Measurements from ENCODE around the gene ZNF750.

DNA sequence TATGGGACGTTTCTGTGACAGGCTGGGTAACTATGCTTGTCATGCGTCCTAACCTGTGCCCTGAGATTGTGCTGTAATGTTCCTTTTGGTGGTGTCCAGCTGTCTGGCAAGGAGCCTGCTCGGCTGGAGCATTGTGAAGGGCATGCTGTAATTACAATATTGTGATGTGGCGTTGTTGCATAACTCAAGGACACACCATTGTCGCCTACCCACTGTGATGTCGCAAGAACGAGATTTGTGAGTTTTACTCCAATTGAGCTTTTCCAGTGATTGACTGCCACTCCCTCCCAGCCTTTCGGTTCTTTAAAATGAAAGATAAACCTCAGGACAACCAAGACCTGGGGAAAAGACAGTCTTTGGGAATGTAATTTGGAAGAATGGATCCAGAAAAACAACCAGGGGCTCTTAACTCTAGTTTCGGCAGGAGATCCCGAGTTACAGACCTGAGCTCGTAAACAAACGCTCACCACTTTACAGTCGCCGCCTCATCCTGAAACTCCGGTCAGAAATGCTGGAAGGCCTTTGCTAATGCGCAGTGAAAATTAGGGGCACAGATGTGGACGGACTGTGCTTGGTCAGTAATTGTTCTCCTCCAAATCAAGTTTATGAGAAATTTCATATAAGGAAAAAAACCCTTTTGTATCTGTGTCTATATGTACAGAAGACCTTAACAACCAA lies 1.3 kb downstream of the ZNF750 start:
- TF ChIP-seq, protein P1, sequence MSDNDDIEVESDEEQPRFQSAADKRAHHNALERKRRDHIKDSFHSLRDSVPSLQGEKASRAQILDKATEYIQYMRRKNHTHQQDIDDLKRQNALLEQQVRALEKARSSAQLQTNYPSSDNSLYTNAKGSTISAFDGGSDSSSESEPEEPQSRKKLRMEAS (IDR thresholded peaks at IDR 0.05; ENCODE audit: insufficient read depth, insufficient read length): no peak
- TF ChIP-seq, protein P2, sequence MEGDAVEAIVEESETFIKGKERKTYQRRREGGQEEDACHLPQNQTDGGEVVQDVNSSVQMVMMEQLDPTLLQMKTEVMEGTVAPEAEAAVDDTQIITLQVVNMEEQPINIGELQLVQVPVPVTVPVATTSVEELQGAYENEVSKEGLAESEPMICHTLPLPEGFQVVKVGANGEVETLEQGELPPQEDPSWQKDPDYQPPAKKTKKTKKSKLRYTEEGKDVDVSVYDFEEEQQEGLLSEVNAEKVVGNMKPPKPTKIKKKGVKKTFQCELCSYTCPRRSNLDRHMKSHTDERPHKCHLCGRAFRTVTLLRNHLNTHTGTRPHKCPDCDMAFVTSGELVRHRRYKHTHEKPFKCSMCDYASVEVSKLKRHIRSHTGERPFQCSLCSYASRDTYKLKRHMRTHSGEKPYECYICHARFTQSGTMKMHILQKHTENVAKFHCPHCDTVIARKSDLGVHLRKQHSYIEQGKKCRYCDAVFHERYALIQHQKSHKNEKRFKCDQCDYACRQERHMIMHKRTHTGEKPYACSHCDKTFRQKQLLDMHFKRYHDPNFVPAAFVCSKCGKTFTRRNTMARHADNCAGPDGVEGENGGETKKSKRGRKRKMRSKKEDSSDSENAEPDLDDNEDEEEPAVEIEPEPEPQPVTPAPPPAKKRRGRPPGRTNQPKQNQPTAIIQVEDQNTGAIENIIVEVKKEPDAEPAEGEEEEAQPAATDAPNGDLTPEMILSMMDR (IDR thresholded peaks at IDR 0.05; ENCODE audit: extremely low read depth in 1 of 2, insufficient read depth in 1 of 2, low read depth in 1 of 2, low read length in 2 of 2): no peak
- TF ChIP-seq POLR2AphosphoS5 (IDR thresholded peaks at IDR 0.05; ENCODE audit: insufficient read depth, low read depth, low read length): no peak
- TF ChIP-seq JUN (IDR thresholded peaks at IDR 0.05; ENCODE audit: borderline replicate concordance, insufficient read depth, insufficient read length, low read depth): no peak
- TF ChIP-seq MYC (IDR thresholded peaks at IDR 0.05; ENCODE audit: low read depth, low read length): no peak
